GM18858 (cell line): ENCODE results near the gene YAF2.

ENCODE experiments used
- ATAC-seq: cut with Tn5 transposase; IDR thresholded peaks from one replicate; pipeline ENCODE4 v1.9.1; 2021; ENCODE audit not compliant: unreplicated experiment

Gene YAF2

GRCh38 chr12:42145552-42146215 is 92.4 kb downstream of the YAF2 start:
- ATAC-seq = no peak

DNA sequence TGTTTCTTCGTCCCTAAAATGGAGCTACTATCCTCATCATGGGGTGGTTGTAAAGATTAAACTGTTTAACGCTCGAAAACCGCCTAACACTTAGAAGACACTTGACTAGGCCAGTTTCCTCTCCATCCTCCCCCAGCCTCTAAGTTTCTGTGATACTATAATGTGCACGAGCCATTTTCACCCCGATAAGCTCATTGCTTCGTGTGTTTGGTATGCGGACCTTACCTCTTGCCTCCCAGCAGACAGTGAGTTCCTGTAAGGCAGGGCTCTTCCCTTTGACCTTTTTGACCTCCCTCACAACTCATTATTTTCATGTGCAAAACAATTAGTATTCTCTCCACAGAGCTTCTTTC is 92.9 kb downstream of the YAF2 start:
- ATAC-seq = no peak

GRCh38 chr12:42144408-42145196 is 93.4 kb downstream of the YAF2 start, which contains the start of gene GXYLT1:
Gene GXYLT1, minus strand, starts transcription at chr12:42144874. Its CDS starts 228 bp downstream, at chr12:42144646.
- peak; percentile 91 for ATAC-seq

- peak; percentile 11 for ATAC-seq
Observed at GRCh38 chr12:42144158-42144407, 94.0 kb downstream of the YAF2 start.

DNA sequence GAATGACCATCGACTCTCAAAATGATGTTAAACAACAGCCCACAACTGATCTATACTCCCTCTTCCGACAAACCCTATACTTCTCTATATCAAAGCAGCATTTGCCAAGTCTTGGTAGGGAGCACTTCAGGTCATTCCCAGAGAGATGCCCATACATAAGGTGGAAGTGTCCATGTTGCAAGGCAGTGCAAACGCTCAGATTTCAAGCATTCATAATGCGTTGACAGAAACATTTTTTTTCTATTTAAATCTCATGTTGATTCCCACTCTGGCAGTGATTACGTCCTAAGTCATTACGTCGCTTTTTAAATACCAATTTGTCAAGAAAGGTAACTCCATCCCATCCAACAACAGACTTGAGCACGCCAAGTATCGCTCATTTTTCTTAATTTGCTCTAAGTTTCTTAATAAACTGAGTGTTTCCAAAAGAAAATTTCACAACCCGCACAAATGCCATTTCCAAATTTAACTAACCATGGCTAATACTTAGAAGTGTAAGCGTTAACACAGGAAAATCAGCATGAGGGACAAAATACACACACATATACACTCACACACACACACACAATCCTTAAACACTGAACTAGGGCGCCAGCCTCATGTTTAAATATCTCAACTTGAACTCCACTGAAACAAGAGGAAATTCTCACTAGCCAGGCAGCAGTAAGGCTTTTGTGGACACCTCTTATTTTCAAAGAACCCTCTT is 94.4 kb downstream of the YAF2 start:
- ATAC-seq = no peak

- no peak for ATAC-seq
Observed at GRCh38 chr12:42141981-42142606, 96.0 kb downstream of the YAF2 start.

GRCh38 chr12:42140901-42141300 is 97.1 kb downstream of the YAF2 start:
- ATAC-seq = no peak

DNA sequence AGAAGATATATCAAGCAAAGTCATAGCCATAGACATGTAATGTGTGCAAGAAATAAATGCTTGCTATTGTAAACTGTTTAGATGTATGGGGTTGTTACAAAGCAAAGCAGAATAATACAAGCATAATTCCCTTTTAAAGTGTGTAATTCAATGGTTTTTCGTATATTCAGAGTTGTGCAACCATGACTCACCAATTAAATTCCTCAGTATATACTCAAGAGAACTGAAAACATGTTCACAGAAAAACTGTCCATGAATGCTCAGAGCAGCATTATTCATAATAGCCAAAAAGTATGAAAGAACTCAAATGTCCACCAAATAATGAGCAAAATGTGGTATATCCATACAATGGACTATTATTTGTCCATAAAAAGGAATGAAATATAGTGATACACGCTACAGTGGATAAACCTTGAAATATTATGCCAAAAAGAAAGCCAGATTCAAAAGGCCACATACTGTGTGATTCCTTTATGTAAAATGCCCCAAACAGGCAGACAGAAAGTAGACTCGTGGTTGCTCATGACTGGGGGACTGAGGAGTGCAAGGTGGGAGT is 102.7 kb downstream of the YAF2 start:
- no peak for ATAC-seq

DNA sequence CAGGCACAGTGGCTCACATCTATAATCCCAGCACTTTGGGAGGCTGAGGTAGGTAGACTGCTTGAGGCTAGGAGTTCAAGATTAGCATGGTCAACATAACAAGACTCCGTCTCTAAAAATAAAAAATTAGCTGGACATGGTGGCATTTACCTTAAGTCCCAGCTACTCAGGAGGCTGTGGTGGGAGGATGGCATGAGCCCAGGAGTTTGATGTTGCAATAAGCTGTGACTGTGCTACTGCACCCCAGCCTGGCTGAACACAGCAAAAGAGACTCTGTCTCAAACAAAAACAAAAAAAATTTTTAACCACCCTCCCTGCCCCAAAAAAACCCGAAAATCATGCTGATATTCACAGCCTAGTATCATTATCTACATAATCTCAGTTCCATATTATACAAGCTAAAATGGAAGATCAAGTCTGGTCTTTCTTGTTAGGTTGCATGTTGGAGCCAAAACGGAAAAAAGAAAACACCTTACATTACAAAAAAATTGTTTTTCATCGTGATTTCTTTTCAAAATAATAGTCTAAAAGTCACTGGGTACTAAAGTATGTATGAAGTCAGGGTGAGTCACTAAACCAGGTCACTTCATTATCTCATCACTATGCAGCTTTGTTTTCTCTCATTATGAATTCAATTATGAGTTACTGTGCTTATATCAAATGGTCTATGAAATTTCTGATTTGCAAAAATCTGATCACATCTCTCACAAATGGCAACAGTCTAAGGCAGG is 107.2 kb downstream of the YAF2 start:
- no peak for ATAC-seq

DNA sequence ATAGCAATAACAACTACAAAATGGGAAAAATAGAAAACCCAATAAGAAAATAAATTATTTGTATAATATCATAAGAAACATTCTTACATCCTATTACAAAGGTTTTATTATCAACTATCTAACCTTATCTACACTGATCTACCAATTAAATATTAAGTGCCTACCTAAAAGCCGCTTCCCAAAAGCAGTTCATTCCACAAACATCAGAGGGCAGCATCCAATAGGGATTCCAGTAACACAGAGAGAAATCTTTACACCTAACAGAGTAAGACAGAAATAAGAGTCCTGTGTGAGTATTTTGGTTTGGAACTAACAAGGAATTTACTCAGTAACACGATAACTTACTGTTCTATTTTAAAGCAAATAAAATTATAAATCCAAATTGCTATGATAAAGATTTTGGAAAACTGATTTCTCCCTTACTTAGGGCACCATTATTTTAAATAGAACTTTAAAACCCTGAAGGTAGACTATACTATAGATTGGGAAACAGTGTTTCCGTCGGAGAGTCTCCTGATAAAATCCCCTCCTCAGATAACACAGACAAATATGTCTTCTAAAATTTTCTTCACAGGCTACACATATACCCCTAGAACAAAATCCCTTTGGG is 108.3 kb downstream of the YAF2 start:
- no peak for ATAC-seq

DNA sequence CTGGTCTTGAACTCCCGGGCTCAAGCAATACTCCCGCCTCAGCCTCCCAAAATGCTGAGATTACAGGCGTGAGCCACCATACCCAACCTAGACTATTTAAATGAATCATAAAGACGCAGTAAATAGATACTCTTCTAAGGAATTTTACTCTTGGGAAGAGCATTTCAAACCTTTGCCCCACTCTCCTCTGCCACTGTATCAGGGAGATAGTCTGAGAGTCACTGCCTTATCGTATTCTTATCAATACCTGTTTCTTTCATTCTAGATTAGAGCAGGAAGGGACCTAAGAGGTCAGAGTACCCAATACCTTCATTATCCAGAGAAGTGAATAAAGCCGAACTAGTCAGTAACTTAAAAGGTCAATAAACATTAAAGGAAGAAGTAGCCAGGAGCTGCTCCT is 109.2 kb downstream of the YAF2 start:
- ATAC-seq = no peak

GRCh38 chr12:42128327-42128726 is 109.7 kb downstream of the YAF2 start:
- ATAC-seq = no peak

- no peak for ATAC-seq
Observed at GRCh38 chr12:42126963-42127362, 111.1 kb downstream of the YAF2 start.

DNA sequence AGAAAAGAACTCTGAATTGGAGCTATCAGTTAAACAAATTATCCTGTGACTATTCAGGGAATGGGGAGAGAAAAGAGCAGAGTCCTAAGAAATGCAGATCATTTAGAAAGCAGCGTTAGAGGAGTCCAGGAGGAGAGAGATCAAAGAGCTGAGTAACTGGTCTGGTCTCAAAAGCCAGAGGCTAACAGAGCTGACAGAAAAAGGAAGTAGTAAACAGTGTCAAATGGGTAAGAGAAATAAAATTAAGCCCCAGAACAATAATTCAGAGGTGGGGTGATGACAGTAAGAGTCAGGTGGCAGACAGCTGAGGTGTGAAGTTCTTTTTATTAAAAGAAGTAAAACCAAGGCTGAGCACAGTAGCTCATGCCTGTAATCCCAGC is 112.7 kb downstream of the YAF2 start:
- no peak for ATAC-seq

DNA sequence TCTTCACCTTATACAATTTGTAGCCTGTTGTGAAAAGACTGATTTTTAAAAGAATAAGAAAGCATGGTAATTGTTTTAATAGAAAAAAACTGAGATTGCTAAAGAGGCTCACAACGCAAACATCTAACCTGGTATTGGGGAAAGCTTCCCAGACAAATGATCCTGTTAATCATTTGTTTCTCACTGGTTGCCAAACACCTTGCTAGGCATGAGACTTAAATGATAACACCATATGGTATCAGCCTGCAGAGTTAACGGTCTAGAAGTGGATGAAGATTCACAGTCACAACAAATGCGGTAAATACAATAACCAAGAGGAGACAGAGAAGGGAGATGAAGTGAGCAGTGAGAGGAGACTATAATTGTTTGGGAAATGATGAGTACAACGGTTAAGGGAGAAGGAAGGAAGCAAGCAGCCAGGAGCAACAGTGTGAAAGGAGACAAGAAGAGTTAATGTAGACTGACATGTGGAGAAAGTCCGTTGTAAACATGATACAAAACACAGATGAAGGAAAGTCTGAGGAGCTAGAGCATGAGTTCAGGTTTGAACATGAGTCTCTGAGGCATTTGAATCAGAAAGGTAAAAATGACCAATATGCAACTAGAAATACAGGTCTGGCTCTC is 113.2 kb downstream of the YAF2 start:
- ATAC-seq = no peak

- no peak for ATAC-seq
Observed at GRCh38 chr12:42119085-42119633, 118.9 kb downstream of the YAF2 start.

- ATAC-seq = no peak
Observed at GRCh38 chr12:42118136-42118879, 119.7 kb downstream of the YAF2 start.

DNA sequence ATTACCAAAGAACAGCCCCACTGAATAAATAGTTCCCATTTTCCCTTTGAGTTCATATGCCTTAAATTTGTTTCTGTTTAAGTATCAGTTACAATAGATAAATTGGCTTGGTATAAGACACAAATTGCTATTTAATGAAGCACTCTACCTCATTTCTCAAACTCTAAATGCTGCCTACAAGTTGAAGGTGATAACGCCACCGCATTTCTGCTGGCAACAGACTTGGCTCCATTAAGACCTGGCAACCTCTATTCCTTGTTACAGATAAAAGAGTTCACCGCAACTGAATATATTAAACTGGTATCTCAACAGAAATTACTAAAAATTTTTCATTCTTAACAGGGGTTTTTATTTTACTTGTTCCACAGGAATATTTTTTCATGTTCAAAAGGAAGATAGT is 129.0 kb downstream of the YAF2 start:
- ATAC-seq = no peak
